ENCODE results near the gene SLAMF9. TPM values are rescaled to one million over a fixed set of nuclear protein-coding genes. Genes with fewer than 3 reads are reported as not detected.

Gene SLAMF9
- total RNA-seq, 2 experiments from 2014 or later, result not detected

DNA sequence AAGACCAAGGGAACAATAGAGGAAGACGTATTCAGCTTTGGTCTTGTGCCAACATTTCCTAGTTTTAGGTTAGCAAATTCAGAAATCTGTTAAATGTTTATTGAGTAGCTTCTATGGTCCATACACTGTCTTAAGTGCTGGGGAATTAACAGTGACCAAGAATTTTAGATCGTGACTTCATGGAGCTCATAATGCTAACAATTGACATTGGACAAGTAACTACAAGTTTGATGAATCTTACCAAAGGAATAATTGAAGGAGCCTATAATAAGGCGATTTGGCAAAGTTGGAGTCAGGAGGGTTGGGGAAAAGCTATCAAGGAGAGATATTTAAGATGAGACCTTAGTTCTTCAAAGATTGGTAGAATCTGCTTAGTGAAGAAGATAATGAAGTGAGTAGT lies 1.4 kb upstream of the SLAMF9 start:
- no peak for DNase-seq (ENCODE audit: low spot score)
- ChIA-PET POLR2A (interaction anchor here (0.7 kb wide), 1 partner anchor 37 kb away, joined by 3 read pairs; no protein-coding TSS in a partner anchor), CTCF (ENCODE audit: unreplicated experiment) (interaction anchor here (1.2 kb wide), 1 partner anchor 52 kb away, joined by 3 read pairs; no protein-coding TSS in a partner anchor)
- Histone ChIP-seq H3K9me2 (ENCODE audit: insufficient read depth, low read length) (no peaks in the 10 kb centered on the region), H3K9me3 (ENCODE audit: low read length) (no peaks in the 10 kb centered on the region), H3K4me3 (ENCODE audit: low read depth, low read length, poor library complexity, severe bottlenecking) (no peak overlapping the region), H3K79me2 (ENCODE audit: insufficient read depth, low read depth, low read length) (no peaks in the 10 kb centered on the region), H2AFZ (ENCODE audit: low read length) (no peak overlapping the region), H3K4me1 (ENCODE audit: insufficient read depth, low read length, poor library complexity, severe bottlenecking) (no peaks in the 10 kb centered on the region), H3K36me3 (ENCODE audit: insufficient read depth, low read length) (no peaks in the 10 kb centered on the region), H3K27ac (ENCODE audit: low read depth, low read length, poor library complexity, severe bottlenecking) (no peak overlapping the region), H4K20me1 (ENCODE audit: insufficient read depth, low read length) (no peaks in the 10 kb centered on the region), H3K4me2 (ENCODE audit: low read length) (no peak overlapping the region)
- no peak for TF ChIP-seq EZH2phosphoT487 (IDR thresholded peaks at IDR 0.05; ENCODE audit: borderline replicate concordance, low read depth, low read length)
- TF ChIP-seq, protein P1, sequence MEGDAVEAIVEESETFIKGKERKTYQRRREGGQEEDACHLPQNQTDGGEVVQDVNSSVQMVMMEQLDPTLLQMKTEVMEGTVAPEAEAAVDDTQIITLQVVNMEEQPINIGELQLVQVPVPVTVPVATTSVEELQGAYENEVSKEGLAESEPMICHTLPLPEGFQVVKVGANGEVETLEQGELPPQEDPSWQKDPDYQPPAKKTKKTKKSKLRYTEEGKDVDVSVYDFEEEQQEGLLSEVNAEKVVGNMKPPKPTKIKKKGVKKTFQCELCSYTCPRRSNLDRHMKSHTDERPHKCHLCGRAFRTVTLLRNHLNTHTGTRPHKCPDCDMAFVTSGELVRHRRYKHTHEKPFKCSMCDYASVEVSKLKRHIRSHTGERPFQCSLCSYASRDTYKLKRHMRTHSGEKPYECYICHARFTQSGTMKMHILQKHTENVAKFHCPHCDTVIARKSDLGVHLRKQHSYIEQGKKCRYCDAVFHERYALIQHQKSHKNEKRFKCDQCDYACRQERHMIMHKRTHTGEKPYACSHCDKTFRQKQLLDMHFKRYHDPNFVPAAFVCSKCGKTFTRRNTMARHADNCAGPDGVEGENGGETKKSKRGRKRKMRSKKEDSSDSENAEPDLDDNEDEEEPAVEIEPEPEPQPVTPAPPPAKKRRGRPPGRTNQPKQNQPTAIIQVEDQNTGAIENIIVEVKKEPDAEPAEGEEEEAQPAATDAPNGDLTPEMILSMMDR (conservative IDR thresholded peaks at IDR 0.05; ENCODE audit: low read length), result no peak
- intact Hi-C loops (cut with micrococcal nuclease; ENCODE audit: unreplicated experiment), result no loop called here
- no TSS peak for BruUV-seq (replicated peaks)

DNA sequence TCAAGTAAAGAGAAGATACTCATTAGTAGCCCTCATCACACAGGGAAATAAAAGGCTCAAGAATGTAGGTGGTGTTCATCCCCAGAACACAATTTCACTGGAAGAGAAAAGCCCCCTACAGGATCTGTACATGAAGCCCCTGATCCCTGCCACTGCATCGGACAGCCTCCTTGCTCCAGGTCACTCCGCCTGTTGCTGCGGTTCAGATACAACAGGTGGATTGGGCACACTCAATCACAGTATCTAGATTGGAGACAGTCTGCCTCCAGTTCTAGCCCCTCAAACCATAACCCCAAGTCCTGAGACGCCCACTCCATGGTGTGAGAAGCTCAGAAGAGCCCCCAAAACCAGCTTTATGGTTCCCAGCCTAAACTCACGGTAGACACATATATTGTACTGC lies 1.1 kb downstream of the SLAMF9 start:
- Histone ChIP-seq H2AFZ (ENCODE audit: low read length) (no peak overlapping the region), H3K9me3 (ENCODE audit: low read length) (no peaks in the 10 kb centered on the region), H3K79me2 (ENCODE audit: insufficient read depth, low read depth, low read length) (no peaks in the 10 kb centered on the region), H3K4me3 (ENCODE audit: low read depth, low read length, poor library complexity, severe bottlenecking) (no peak overlapping the region), H3K9me2 (ENCODE audit: insufficient read depth, low read length) (no peaks in the 10 kb centered on the region), H3K36me3 (ENCODE audit: insufficient read depth, low read length) (no peaks in the 10 kb centered on the region), H3K4me2 (ENCODE audit: low read length) (no peak overlapping the region), H3K4me1 (ENCODE audit: insufficient read depth, low read length, poor library complexity, severe bottlenecking) (no peaks in the 10 kb centered on the region), H3K27ac (ENCODE audit: low read depth, low read length, poor library complexity, severe bottlenecking) (no peak overlapping the region), H4K20me1 (ENCODE audit: insufficient read depth, low read length) (no peaks in the 10 kb centered on the region)
- BruUV-seq (replicated peaks), result no TSS peak
- TF ChIP-seq, protein P1 (conservative IDR thresholded peaks at IDR 0.05; ENCODE audit: low read length), result no peak
- no peak for TF ChIP-seq EZH2phosphoT487 (IDR thresholded peaks at IDR 0.05; ENCODE audit: borderline replicate concordance, low read depth, low read length)
- POLR2A ChIA-PET, result interaction anchor here (0.7 to 0.8 kb wide), 2 partner anchors 9 to 16 kb away, joined by 3 read pairs; no protein-coding TSS in a partner anchor
- intact Hi-C loops (cut with micrococcal nuclease; ENCODE audit: unreplicated experiment), result no loop called here
- CTCF ChIA-PET (ENCODE audit: unreplicated experiment), result interaction anchor here (0.6 kb wide), 1 partner anchor 91 kb away, joined by 3 read pairs; no protein-coding TSS in a partner anchor
- no peak for DNase-seq (ENCODE audit: low spot score)

DNA sequence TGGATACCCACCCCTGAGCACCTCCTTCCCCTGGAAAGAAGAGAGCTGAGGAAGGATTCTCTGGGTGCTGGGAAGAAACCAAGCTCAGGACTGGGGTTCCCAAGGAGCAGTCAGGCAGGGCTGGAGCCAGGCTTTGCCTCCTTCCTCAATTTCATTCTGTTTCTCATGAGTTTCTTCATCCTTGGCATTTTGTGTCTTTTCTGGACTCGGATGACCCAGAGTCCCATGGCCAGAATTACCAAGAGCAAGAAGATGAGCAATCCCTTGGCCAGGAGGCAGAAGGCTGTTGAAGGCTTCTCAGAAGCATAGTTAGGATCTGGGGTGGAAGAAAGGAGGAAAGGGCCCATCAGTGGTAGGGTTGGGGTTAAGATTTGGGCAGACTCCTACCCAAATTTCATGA lies 2.5 kb downstream of the SLAMF9 start:
- Histone ChIP-seq H3K4me2 (ENCODE audit: low read length) (no peak overlapping the region), H3K4me3 (ENCODE audit: low read depth, low read length, poor library complexity, severe bottlenecking) (no peak overlapping the region), H3K27ac (ENCODE audit: low read depth, low read length, poor library complexity, severe bottlenecking) (no peak overlapping the region), H4K20me1 (ENCODE audit: insufficient read depth, low read length) (no peaks in the 10 kb centered on the region), H2AFZ (ENCODE audit: low read length) (no peak overlapping the region), H3K9me2 (ENCODE audit: insufficient read depth, low read length) (no peaks in the 10 kb centered on the region), H3K4me1 (ENCODE audit: insufficient read depth, low read length, poor library complexity, severe bottlenecking) (no peaks in the 10 kb centered on the region), H3K9me3 (ENCODE audit: low read length) (no peaks in the 10 kb centered on the region), H3K36me3 (ENCODE audit: insufficient read depth, low read length) (no peaks in the 10 kb centered on the region), H3K79me2 (ENCODE audit: insufficient read depth, low read depth, low read length) (no peaks in the 10 kb centered on the region)
- TF ChIP-seq, protein P1 (conservative IDR thresholded peaks at IDR 0.05; ENCODE audit: low read length), result no peak
- TF ChIP-seq EZH2phosphoT487 (IDR thresholded peaks at IDR 0.05; ENCODE audit: borderline replicate concordance, low read depth, low read length), result no peak
- no TSS peak for BruUV-seq (replicated peaks)
- POLR2A ChIA-PET, result no interaction called here
- CTCF ChIA-PET (ENCODE audit: unreplicated experiment), result no interaction called here
- intact Hi-C loops (cut with micrococcal nuclease; ENCODE audit: unreplicated experiment), result no loop called here
- DNase-seq (ENCODE audit: low spot score), result no peak

Data from OCI-LY7 (cell line).